Neural progenitor cell (in vitro differentiated cells): ENCODE data around the gene MCM5.

Experiments used
- CTCF ChIP-seq: fragments of 200-600 bp; sonication (generic); IDR thresholded peaks from 2 replicates; pipeline ENCODE4 v1.5.1; 2017; ENCODE audit warnings: antibody characterized with exemption, mild to moderate bottlenecking
- EZH2 ChIP-seq: fragments of 200-600 bp; sonication (generic); IDR thresholded peaks from 2 replicates; pipeline ENCODE4 v1.6.1; 2017; ENCODE audit warnings: antibody characterized with exemption, mild to moderate bottlenecking, moderate library complexity

GRCh38 chr22:35444685-35445399 is 44.9 kb downstream of the MCM5 start:
- TF ChIP-seq CTCF = no peak
- no peak for TF ChIP-seq EZH2
